Muscle of arm (tissue), 14 donors: ENCODE measurements around the gene TMEM14B. TPM values are rescaled to one million over a fixed set of nuclear protein-coding genes. Genes with fewer than 3 reads are reported as not detected.
"Not testable (repeated sequence)": the region's sequence is repeated elsewhere in the genome, so short reads cannot be mapped to it uniquely, and the experiment has no call there.

Source experiments
- DNase-seq: peaks from one replicate; pipeline ENCODE4 v3.0.0-alpha.2; 2013
- long read RNA-seq, 11 donors: transcript quantifications; one replicate each; lab custom pipeline, GENCODE V29; 2026
- polyA plus RNA-seq, 12 donors: library from polyadenylated mRNA; unstranded; fragments of 120-200 nt; gene quantifications; one replicate each; pipeline ENCODE4 v1.2.1, GENCODE V29; 2013; ENCODE audit not compliant: insufficient read length in 12 of 12

TMEM14B gene
- 100 to 1,000 TPM in 1 of 12 donors, 10 to 100 TPM in 10, not detected in 1; 59.4 to 112 (median 76.1) TPM for polyA plus RNA-seq
- long read RNA-seq, donor 1, transcript TMEM14B-202 (6 exons, 975 nt), result major isoform, 62 of 86 reads
- long read RNA-seq, donor 1, transcript TMEM14B-201 (5 exons, 787 nt), result minor isoform, 5 of 86 reads
- long read RNA-seq, donor 1, partial matches to known transcripts, result 17 of 86 reads
- long read RNA-seq, donor 1, other reads (novel, unspliced or antisense), result 0 of 86 reads
- long read RNA-seq, donor 2, transcript TMEM14B-202 (6 exons, 975 nt), result major isoform, 70 of 89 reads
- long read RNA-seq, donor 2, partial matches to known transcripts, result 13 of 89 reads
- long read RNA-seq, donor 2, other reads (novel, unspliced or antisense), result 0 of 89 reads
- long read RNA-seq, donor 3, transcript TMEM14B-202 (6 exons, 975 nt), result major isoform, 29 of 30 reads
- long read RNA-seq, donor 3, partial matches to known transcripts, result 0 of 30 reads
- long read RNA-seq, donor 3, other reads (novel, unspliced or antisense), result 0 of 30 reads
- long read RNA-seq, donor 4, transcript TMEM14B-202 (6 exons, 975 nt), result major isoform, 18 of 21 reads
- long read RNA-seq, donor 4, partial matches to known transcripts, result 0 of 21 reads
- long read RNA-seq, donor 4, other reads (novel, unspliced or antisense), result 0 of 21 reads
- long read RNA-seq, donor 5, transcript TMEM14B-202 (6 exons, 975 nt), result major isoform, 61 of 66 reads
- long read RNA-seq, donor 5, partial matches to known transcripts, result 0 of 66 reads
- long read RNA-seq, donor 5, other reads (novel, unspliced or antisense), result 0 of 66 reads
- long read RNA-seq, donor 6, transcript TMEM14B-201 (5 exons, 787 nt), result minor isoform, 5 of 44 reads
- long read RNA-seq, donor 6, transcript TMEM14B-202 (6 exons, 975 nt), result major isoform, 36 of 44 reads
- long read RNA-seq, donor 6, partial matches to known transcripts, result 0 of 44 reads
- long read RNA-seq, donor 6, other reads (novel, unspliced or antisense), result 0 of 44 reads
- long read RNA-seq, donor 7, transcript TMEM14B-202 (6 exons, 975 nt), result major isoform, 20 of 22 reads
- long read RNA-seq, donor 7, partial matches to known transcripts, result 0 of 22 reads
- long read RNA-seq, donor 7, other reads (novel, unspliced or antisense), result 0 of 22 reads
- long read RNA-seq, donor 8, transcript TMEM14B-202 (6 exons, 975 nt), result major isoform, 56 of 64 reads
- long read RNA-seq, donor 8, partial matches to known transcripts, result 5 of 64 reads
- long read RNA-seq, donor 8, other reads (novel, unspliced or antisense), result 0 of 64 reads
- long read RNA-seq, donor 9, transcript TMEM14B-202 (6 exons, 975 nt), result major isoform, 28 of 35 reads
- long read RNA-seq, donor 9, transcript TMEM14B-201 (5 exons, 787 nt), result minor isoform, 5 of 35 reads
- long read RNA-seq, donor 9, partial matches to known transcripts, result 0 of 35 reads
- long read RNA-seq, donor 9, other reads (novel, unspliced or antisense), result 0 of 35 reads
- long read RNA-seq, donor 10, transcript TMEM14B-202 (6 exons, 975 nt), result major isoform, 45 of 56 reads
- long read RNA-seq, donor 10, transcript TMEM14B-201 (5 exons, 787 nt), result minor isoform, 7 of 56 reads
- long read RNA-seq, donor 10, partial matches to known transcripts, result 0 of 56 reads
- long read RNA-seq, donor 10, other reads (novel, unspliced or antisense), result 0 of 56 reads
- long read RNA-seq, donor 11, transcript TMEM14B-202 (6 exons, 975 nt), result major isoform, 66 of 80 reads
- long read RNA-seq, donor 11, transcript TMEM14B-201 (5 exons, 787 nt), result minor isoform, 5 of 80 reads
- long read RNA-seq, donor 11, partial matches to known transcripts, result 7 of 80 reads
- long read RNA-seq, donor 11, other reads (novel, unspliced or antisense), result 0 of 80 reads

GRCh38 chr6:10747251-10747972 lies at the start of gene TMEM14B:
TSS of gene TMEM14B (plus strand) at chr6:10747805. CDS start at chr6:10749246, 1,441 bp downstream.
- DNase-seq, result peak; percentile 99

- no peak for DNase-seq
These were observed 33.6 kb upstream of the TMEM14B start for GRCh38 chr6:10713962-10714361.

- peak; percentile 5 for DNase-seq
These were observed 28.2 kb upstream of the TMEM14B start for GRCh38 chr6:10719296-10719963.

GRCh38 chr6:10719964-10720264 lies 27.7 kb upstream of the TMEM14B start:
- DNase-seq, result peak; percentile 41

- DNase-seq, result peak; percentile 37
These were observed 27.2 kb upstream of the TMEM14B start for GRCh38 chr6:10720265-10720959.

- DNase-seq, result not testable (repeated sequence)
These were observed 26.4 kb upstream of the TMEM14B start for GRCh38 chr6:10720960-10721849.

- no peak for DNase-seq
These were observed 25.6 kb upstream of the TMEM14B start for GRCh38 chr6:10721850-10722569.

- no peak for DNase-seq
These were observed 25.1 kb upstream of the TMEM14B start for GRCh38 chr6:10722570-10722819.

- peak; percentile 97 for DNase-seq
These were observed 24.6 kb upstream of the TMEM14B start, which contains the start of gene TMEM14C for GRCh38 chr6:10722820-10723566. TSS of gene TMEM14C (plus strand) at chr6:10723070. CDS start at chr6:10724614, 1,544 bp downstream.

- no peak for DNase-seq
These were observed 24.1 kb upstream of the TMEM14B start for GRCh38 chr6:10723567-10723881.

GRCh38 chr6:10725044-10725443 lies 22.6 kb upstream of the TMEM14B start:
- no peak for DNase-seq

GRCh38 chr6:10725716-10726115 lies 21.9 kb upstream of the TMEM14B start:
- DNase-seq, result no peak

GRCh38 chr6:10730254-10730653 lies 17.4 kb upstream of the TMEM14B start:
- no peak for DNase-seq

- no peak for DNase-seq
These were observed 14.4 kb upstream of the TMEM14B start for GRCh38 chr6:10733151-10733715.

- DNase-seq, result no peak
These were observed 13.7 kb upstream of the TMEM14B start for GRCh38 chr6:10733863-10734262.

- no peak for DNase-seq
These were observed 10.9 kb upstream of the TMEM14B start for GRCh38 chr6:10736731-10737130.
